Mucosa of descending colon (tissue), 3 donors: ENCODE results near the gene PBX1. TPM values are rescaled to one million over a fixed set of nuclear protein-coding genes. Genes with fewer than 3 reads are reported as not detected.

Source experiments
- ATAC-seq: fragments of 200-7000 bp; cut with Tn5 transposase; one replicate; pipeline ENCODE4 v1.9.1; 2020; ENCODE audit warnings: mild to moderate bottlenecking, moderate library complexity
- DNase-seq, 3 donors: peaks; one replicate each; pipeline ENCODE4 v3.0.0-alpha.2; 2020
- H3K36me3 ChIP-seq: fragments of 200-600 bp; one replicate; pipeline ENCODE4 v1.8.0; 2021; ENCODE audit warnings: low read depth, mild to moderate bottlenecking
- H3K4me1 ChIP-seq: fragments of 200-600 bp; one replicate; pipeline ENCODE4 v1.8.0; 2021; ENCODE audit warnings: low read depth, mild to moderate bottlenecking
- H3K4me3 ChIP-seq: fragments of 200-600 bp; one replicate; pipeline ENCODE4 v1.8.0; 2021; ENCODE audit warnings: mild to moderate bottlenecking
- H3K9me3 ChIP-seq: fragments of 200-600 bp; one replicate; pipeline ENCODE4 v1.8.0; 2021; ENCODE audit warnings: mild to moderate bottlenecking
- intact Hi-C, 2 donors: fragments of 100-400 bp; cut with DNase I in 1 of 2; cut with micrococcal nuclease in 1 of 2; formaldehyde crosslinking; loops; one replicate each; pipeline versions ENCODE4 v1.11.0 to v1.11.1; 2022; cut with DNase I, micrococcal nuclease
- total RNA-seq, 3 donors: library from RNA; stranded (reverse); fragmentation: NEBNext Ultra II Directional in 2 of 3; extraction: Animal tissue kit (Norgen Biotek cat#: 25700) in 2 of 3; gene quantifications; one replicate each; pipeline versions ENCODE4 v1.2.1 to v1.2.4, GENCODE V29; 2021 to 2023
- TF ChIP-seq, protein P1 (sequence below): fragments of 200-600 bp; IDR thresholded peaks from one replicate; pipeline ENCODE4 v1.8.0; 2022; ENCODE audit warnings: antibody characterized with exemption, mild to moderate bottlenecking
- donor health status: DM: no; HTN: no; CAD: no; lungs with moderate emphysema.
- donor health status: DM: no; HTN: no; CAD: no.
- donor health status: DM: no; HTN: yes; CAD: no.

Gene PBX1
- total RNA-seq, 3 donors from 2014 or later, result 52.6 to 182 (median 82.8) TPM

DNA sequence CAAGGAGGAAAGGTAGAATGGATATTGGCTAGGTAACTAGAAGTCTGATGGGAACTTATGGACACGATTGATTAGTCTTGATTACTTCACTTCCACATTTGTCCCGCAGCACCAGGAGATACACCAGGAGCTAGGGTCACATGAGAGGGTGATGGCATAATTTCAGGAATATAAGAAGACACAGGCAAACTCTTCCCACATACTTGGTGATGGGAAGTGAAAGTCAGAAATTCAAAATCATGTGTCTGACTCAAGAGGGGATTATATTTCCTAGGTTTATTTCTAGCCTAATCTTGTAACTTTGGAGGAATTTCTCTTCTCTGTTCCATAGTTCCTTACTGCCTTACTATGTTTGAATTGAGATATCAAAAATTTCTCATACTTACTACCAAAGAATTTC is 185.0 kb downstream of the PBX1 start:
- no peaks in the 10 kb centered on the region for H3K4me1 ChIP-seq
- no peak for ATAC-seq
- TF ChIP-seq, protein P1, sequence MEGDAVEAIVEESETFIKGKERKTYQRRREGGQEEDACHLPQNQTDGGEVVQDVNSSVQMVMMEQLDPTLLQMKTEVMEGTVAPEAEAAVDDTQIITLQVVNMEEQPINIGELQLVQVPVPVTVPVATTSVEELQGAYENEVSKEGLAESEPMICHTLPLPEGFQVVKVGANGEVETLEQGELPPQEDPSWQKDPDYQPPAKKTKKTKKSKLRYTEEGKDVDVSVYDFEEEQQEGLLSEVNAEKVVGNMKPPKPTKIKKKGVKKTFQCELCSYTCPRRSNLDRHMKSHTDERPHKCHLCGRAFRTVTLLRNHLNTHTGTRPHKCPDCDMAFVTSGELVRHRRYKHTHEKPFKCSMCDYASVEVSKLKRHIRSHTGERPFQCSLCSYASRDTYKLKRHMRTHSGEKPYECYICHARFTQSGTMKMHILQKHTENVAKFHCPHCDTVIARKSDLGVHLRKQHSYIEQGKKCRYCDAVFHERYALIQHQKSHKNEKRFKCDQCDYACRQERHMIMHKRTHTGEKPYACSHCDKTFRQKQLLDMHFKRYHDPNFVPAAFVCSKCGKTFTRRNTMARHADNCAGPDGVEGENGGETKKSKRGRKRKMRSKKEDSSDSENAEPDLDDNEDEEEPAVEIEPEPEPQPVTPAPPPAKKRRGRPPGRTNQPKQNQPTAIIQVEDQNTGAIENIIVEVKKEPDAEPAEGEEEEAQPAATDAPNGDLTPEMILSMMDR, result no peak
- H3K9me3 ChIP-seq, result no peaks in the 10 kb centered on the region
- DNase-seq, result no peak
- H3K4me3 ChIP-seq, result no peak overlapping the region
- intact Hi-C loops, result no loop called here
- H3K36me3 ChIP-seq, result no peaks in the 10 kb centered on the region

- intact Hi-C loops, result no loop called here
- DNase-seq (no peak), ATAC-seq (no peak)
- H3K9me3 ChIP-seq, result no peaks in the 10 kb centered on the region
- no peaks in the 10 kb centered on the region for H3K4me1 ChIP-seq
- TF ChIP-seq, protein P1, result no peak
- H3K4me3 ChIP-seq, result no peak overlapping the region
- no peaks in the 10 kb centered on the region for H3K36me3 ChIP-seq
These were observed 186.8 kb downstream of the PBX1 start for GRCh38 chr1:164745736-164746135.

DNA sequence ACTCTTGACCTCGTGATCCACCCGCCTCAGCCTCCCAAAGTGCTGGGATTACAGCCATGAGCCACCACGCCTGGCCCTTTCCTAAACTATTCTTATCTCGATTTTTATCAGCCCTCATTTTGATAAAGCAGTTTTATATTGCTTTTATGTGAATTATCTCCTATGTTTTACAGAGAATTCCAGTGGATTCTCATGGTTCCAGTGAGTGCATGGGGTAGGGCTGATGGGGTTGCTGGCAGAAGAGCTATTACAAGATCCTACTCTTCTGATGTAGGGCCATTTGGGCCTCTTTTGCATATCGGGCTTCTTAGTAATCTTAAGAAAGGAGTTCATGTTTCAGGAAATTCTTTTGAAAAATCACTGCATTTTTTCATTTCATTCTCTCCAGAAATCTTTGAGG is 187.6 kb downstream of the PBX1 start:
- DNase-seq (no peak), ATAC-seq (no peak)
- no peak overlapping the region for H3K4me3 ChIP-seq
- H3K4me1 ChIP-seq, result no peaks in the 10 kb centered on the region
- H3K9me3 ChIP-seq, result no peaks in the 10 kb centered on the region
- TF ChIP-seq, protein P1, result no peak
- H3K36me3 ChIP-seq, result no peaks in the 10 kb centered on the region
- intact Hi-C loops, result no loop called here

GRCh38 chr1:164748253-164748899 is 189.4 kb downstream of the PBX1 start:
- ATAC-seq, result peak; percentile 44
- TF ChIP-seq, protein P1, result no peak
- intact Hi-C loops, result no loop called here
- Histone ChIP-seq H3K9me3 (no peaks in the 10 kb centered on the region), H3K36me3 (no peaks in the 10 kb centered on the region), H3K4me1 (no peaks in the 10 kb centered on the region), H3K4me3 (no peak overlapping the region)
- no peak for DNase-seq

GRCh38 chr1:164753521-164754077 is 194.6 kb downstream of the PBX1 start:
- no peak for DNase-seq
- intact Hi-C loops, result no loop called here
- no peak for ATAC-seq
- no peaks in the 10 kb centered on the region for H3K36me3 ChIP-seq
- H3K4me3 ChIP-seq, result no peak overlapping the region
- no peaks in the 10 kb centered on the region for H3K4me1 ChIP-seq
- TF ChIP-seq, protein P1, result no peak
- H3K9me3 ChIP-seq, result no peaks in the 10 kb centered on the region
